H1 (cell line): Measurements from ENCODE around the gene DENND1A.

ENCODE experiments used
- ATF2 ChIP-seq: IDR thresholded peaks from 2 replicates; pipeline ENCODE4 v1.6.1; 2012; ENCODE audit warnings: low read length, inconsistent platforms
- CREB1 ChIP-seq: IDR thresholded peaks from 2 replicates; pipeline ENCODE4 v1.6.1; 2012; ENCODE audit warnings: inconsistent platforms
- E2F6 ChIP-seq: IDR thresholded peaks from 2 replicates; pipeline ENCODE4 v1.6.1; 2012; ENCODE audit warnings: inconsistent platforms
- EP300 ChIP-seq, 2 experiments: IDR thresholded peaks; 1 replicate in 1 of 2; 2 replicates in 1 of 2; pipeline ENCODE4 v1.6.1; 2011 to 2012; ENCODE audit warnings: low read depth in 2 of 2, low read length in 2 of 2, mild to moderate bottlenecking in 2 of 2, borderline replicate concordance in 1 of 2, inconsistent platforms in 1 of 2, moderate library complexity in 1 of 2
- JUN ChIP-seq: IDR thresholded peaks from 2 replicates; pipeline ENCODE4 v1.6.1; 2011; ENCODE audit warnings: low read depth, mild to moderate bottlenecking, improper control_type of control experiment, low read length
- KDM1A ChIP-seq: fragments of 200-600, 300-600 bp; sonication (generic); IDR thresholded peaks from 2 replicates; pipeline ENCODE4 v1.7.1; 2016; ENCODE audit warnings: mild to moderate bottlenecking, low read length, borderline replicate concordance
- POLR2A ChIP-seq, 2 experiments: IDR thresholded peaks; 1 replicate in 1 of 2; 2 replicates in 1 of 2; pipeline ENCODE4 v1.6.1; 2011; ENCODE audit warnings: low read depth in 2 of 2, low read length in 2 of 2, mild to moderate bottlenecking in 2 of 2; ENCODE audit errors: control extremely low read depth in 1 of 2
- POLR2AphosphoS5 ChIP-seq: IDR thresholded peaks from 2 replicates; pipeline ENCODE4 v1.6.1; 2011; ENCODE audit warnings: low read depth, low read length
- RFX5 ChIP-seq: IDR thresholded peaks from 2 replicates; pipeline ENCODE4 v1.6.1; 2011; ENCODE audit warnings: low read depth, low read length, improper control_type of control experiment, borderline replicate concordance
- RNF2 ChIP-seq: fragments of 200-900, 300-1000 bp; sonication (generic); IDR thresholded peaks from 2 replicates; pipeline ENCODE4 v1.7.1; 2016; ENCODE audit warnings: borderline replicate concordance, low read depth, mild to moderate bottlenecking, antibody characterized with exemption, low read length; ENCODE audit not compliant: poor library complexity, severe bottlenecking; ENCODE audit errors: missing control alignments
- SP1 ChIP-seq: IDR thresholded peaks from 2 replicates; pipeline ENCODE4 v1.6.1; 2011; ENCODE audit warnings: low read depth, low read length
- SRF ChIP-seq: IDR thresholded peaks from 2 replicates; pipeline ENCODE4 v1.6.1; 2011; ENCODE audit warnings: mild to moderate bottlenecking, low read depth, low read length, moderate library complexity
- USF2 ChIP-seq: IDR thresholded peaks from 2 replicates; pipeline ENCODE4 v1.6.1; 2011; ENCODE audit warnings: low read length, improper control_type of control experiment
- TF ChIP-seq, protein P1 (sequence below), 3 experiments: IDR thresholded peaks; 1 replicate in 2 of 3; 2 replicates in 1 of 3; pipeline versions ENCODE4 v1.5.1 to v1.6.1; 2011; ENCODE audit warnings: low read length in 3 of 3, mild to moderate bottlenecking in 3 of 3, inconsistent platforms in 2 of 3, low read depth in 1 of 3, moderate library complexity in 1 of 3; ENCODE audit not compliant: insufficient read depth in 1 of 3; ENCODE audit errors: control extremely low read depth in 1 of 3

DNA sequence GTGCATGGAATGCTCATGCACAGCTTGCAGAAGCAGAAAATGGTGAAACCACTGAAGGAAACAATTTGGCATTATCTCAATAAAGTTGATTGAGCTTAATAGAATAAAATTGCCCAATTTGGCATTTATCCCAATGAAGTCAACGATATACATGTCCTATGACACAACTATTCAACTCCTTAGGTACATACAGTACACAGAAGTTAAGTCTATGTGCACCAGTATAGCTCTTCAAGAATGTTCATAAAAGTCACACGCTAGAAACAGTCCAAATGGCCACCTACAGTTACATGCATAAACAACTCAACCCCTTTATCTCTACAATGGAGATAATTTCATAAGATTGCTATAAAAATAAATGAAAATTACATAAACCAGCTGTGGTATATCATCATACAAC lies 184.5 kb downstream of the DENND1A start:
- TF ChIP-seq E2F6 (no peak), POLR2A (IDR thresholded peaks at IDR 0.05; ENCODE audit: control extremely low read depth in 1 of 2, low read depth in 2 of 2, low read length in 2 of 2) (no peak), POLR2AphosphoS5 (no peak), RFX5 (no peak), ATF2 (no peak), SP1 (no peak), KDM1A (no peak), USF2 (no peak), RNF2 (no peak), JUN (no peak), CREB1 (no peak), SRF (no peak), EP300 (IDR thresholded peaks at IDR 0.05; ENCODE audit: borderline replicate concordance in 1 of 2, low read depth in 2 of 2, low read length in 2 of 2) (no peak)
- TF ChIP-seq, protein P1, sequence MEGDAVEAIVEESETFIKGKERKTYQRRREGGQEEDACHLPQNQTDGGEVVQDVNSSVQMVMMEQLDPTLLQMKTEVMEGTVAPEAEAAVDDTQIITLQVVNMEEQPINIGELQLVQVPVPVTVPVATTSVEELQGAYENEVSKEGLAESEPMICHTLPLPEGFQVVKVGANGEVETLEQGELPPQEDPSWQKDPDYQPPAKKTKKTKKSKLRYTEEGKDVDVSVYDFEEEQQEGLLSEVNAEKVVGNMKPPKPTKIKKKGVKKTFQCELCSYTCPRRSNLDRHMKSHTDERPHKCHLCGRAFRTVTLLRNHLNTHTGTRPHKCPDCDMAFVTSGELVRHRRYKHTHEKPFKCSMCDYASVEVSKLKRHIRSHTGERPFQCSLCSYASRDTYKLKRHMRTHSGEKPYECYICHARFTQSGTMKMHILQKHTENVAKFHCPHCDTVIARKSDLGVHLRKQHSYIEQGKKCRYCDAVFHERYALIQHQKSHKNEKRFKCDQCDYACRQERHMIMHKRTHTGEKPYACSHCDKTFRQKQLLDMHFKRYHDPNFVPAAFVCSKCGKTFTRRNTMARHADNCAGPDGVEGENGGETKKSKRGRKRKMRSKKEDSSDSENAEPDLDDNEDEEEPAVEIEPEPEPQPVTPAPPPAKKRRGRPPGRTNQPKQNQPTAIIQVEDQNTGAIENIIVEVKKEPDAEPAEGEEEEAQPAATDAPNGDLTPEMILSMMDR (IDR thresholded peaks at IDR 0.05; ENCODE audit: control extremely low read depth in 1 of 3, insufficient read depth in 1 of 3, low read depth in 1 of 3, low read length in 3 of 3), result no peak
